GM19099 (cell line): ENCODE results near the gene IL17REL.

ENCODE experiments used
- POLR2A ChIP-seq: IDR thresholded peaks from 3 replicates; pipeline ENCODE4 v1.6.1; 2011; ENCODE audit warnings: low read depth; ENCODE audit not compliant: insufficient read length; ENCODE audit errors: extremely low read depth

The IL17REL gene

GRCh38 chr22:49950396-49950994 is 62.1 kb downstream of the IL17REL start:
- TF ChIP-seq POLR2A: no peak

GRCh38 chr22:49949914-49950292 is 62.7 kb downstream of the IL17REL start:
- no peak for TF ChIP-seq POLR2A

GRCh38 chr22:49948958-49949913 is 63.3 kb downstream of the IL17REL start:
- no peak for TF ChIP-seq POLR2A

GRCh38 chr22:49948116-49948957 is 64.2 kb downstream of the IL17REL start:
- TF ChIP-seq POLR2A: no peak

- no peak for TF ChIP-seq POLR2A
Observed at GRCh38 chr22:49947296-49947622, 65.3 kb downstream of the IL17REL start.

GRCh38 chr22:49946612-49947295 is 65.8 kb downstream of the IL17REL start:
- TF ChIP-seq POLR2A: no peak
